GM23338 (cell line): ENCODE results near the gene SCAND1. TPM values are rescaled to one million over a fixed set of nuclear protein-coding genes. Genes with fewer than 3 reads are reported as not detected.

Experiments used
- ATAC-seq: fragments of 200-7000 bp; cut with Tn5 transposase; 3 replicates; pipeline ENCODE4 v1.9.1; 2020
- DNase-seq: peaks from one replicate; pipeline ENCODE4 v3.0.0-alpha.2; 2015; ENCODE audit warnings: low spot score
- H2AFZ ChIP-seq: fragments of 200-600 bp; sonication (generic); 2 replicates; pipeline ENCODE4 v1.8.0; 2016; ENCODE audit warnings: antibody characterized with exemption, mild to moderate bottlenecking, moderate library complexity
- H3F3A ChIP-seq: fragments of 200-600 bp; sonication (generic); replicated peaks from 2 replicates; pipeline ENCODE4 v1.8.0; 2017; ENCODE audit warnings: antibody characterized with exemption, mixed run types, low read depth
- H3K27ac ChIP-seq: fragments of 200-600 bp; sonication (generic); 2 replicates; pipeline ENCODE4 v1.6.1; 2016; ENCODE audit warnings: low read depth
- H3K27me3 ChIP-seq: fragments of 200-600 bp; sonication (generic); 2 replicates; pipeline ENCODE4 v1.8.0; 2016; ENCODE audit warnings: mild to moderate bottlenecking, mixed run types, moderate library complexity; ENCODE audit not compliant: insufficient read depth
- H3K36me3 ChIP-seq: fragments of 200-600 bp; sonication (generic); 2 replicates; pipeline ENCODE4 v1.8.0; 2016; ENCODE audit warnings: mild to moderate bottlenecking; ENCODE audit not compliant: insufficient read depth
- H3K4me1 ChIP-seq: fragments of 200-600 bp; sonication (generic); 2 replicates; pipeline ENCODE4 v1.8.0; 2016; ENCODE audit warnings: mild to moderate bottlenecking, moderate library complexity; ENCODE audit not compliant: insufficient read depth
- H3K4me2 ChIP-seq: fragments of 200-600 bp; sonication (generic); 2 replicates; pipeline ENCODE4 v1.7.1; 2017; ENCODE audit warnings: mixed run types
- H3K4me3 ChIP-seq: fragments of 200-600 bp; sonication (generic); 2 replicates; pipeline ENCODE4 v1.6.1; 2016; ENCODE audit warnings: mixed run types
- H3K79me2 ChIP-seq: fragments of 200-600 bp; sonication (generic); replicated peaks from 2 replicates; pipeline ENCODE4 v1.8.0; 2017; ENCODE audit warnings: mild to moderate bottlenecking; ENCODE audit not compliant: insufficient read depth
- H3K9me2 ChIP-seq: fragments of 200-600 bp; sonication (generic); 2 replicates; pipeline ENCODE4 v1.8.0; 2017; ENCODE audit not compliant: insufficient read depth
- H4K20me1 ChIP-seq: fragments of 200-600 bp; sonication (generic); replicated peaks from 2 replicates; pipeline ENCODE4 v1.8.0; 2017; ENCODE audit warnings: mild to moderate bottlenecking; ENCODE audit not compliant: insufficient read depth
- H3K27ac Mint-ChIP-seq: 2 replicates; pipeline ENCODE4 v1.8.0; 2020; ENCODE audit warnings: inconsistent platforms, mild to moderate bottlenecking, moderate library complexity, mixed read lengths
- H3K27me3 Mint-ChIP-seq: 3 replicates; pipeline ENCODE4 v1.8.0; 2022; ENCODE audit warnings: low read depth, mild to moderate bottlenecking, moderate library complexity, mixed read lengths, inconsistent platforms; ENCODE audit not compliant: insufficient read depth, poor library complexity
- H3K36me3 Mint-ChIP-seq: 3 replicates; pipeline ENCODE4 v1.8.0; 2021; ENCODE audit warnings: low read depth, mild to moderate bottlenecking, inconsistent platforms, moderate library complexity, mixed read lengths
- H3K4me1 Mint-ChIP-seq: 3 replicates; pipeline ENCODE4 v1.8.0; 2020; ENCODE audit warnings: mild to moderate bottlenecking, inconsistent platforms, mixed read lengths
- H3K4me3 Mint-ChIP-seq: 3 replicates; pipeline ENCODE4 v1.8.0; 2021; ENCODE audit warnings: moderate library complexity, mild to moderate bottlenecking, inconsistent platforms, mixed read lengths
- H3K9me3 Mint-ChIP-seq: 3 replicates; pipeline ENCODE4 v1.8.0; 2020; ENCODE audit warnings: moderate library complexity, mild to moderate bottlenecking, inconsistent platforms, mixed read lengths
- CTCF ChIP-seq, 2 experiments: fragments of 200-600 bp in 1 of 2; sonication (generic) in 1 of 2; conservative IDR thresholded peaks; 2 replicates each; pipeline versions ENCODE4 v1.5.1 to v1.6.1; 2016 to 2017; ENCODE audit warnings: antibody characterized with exemption in 2 of 2, low read depth in 2 of 2, mild to moderate bottlenecking in 2 of 2, moderate library complexity in 1 of 2
- EZH2 ChIP-seq: fragments of 200-600 bp; sonication (generic); IDR thresholded peaks from one replicate; pipeline ENCODE4 v1.8.0; 2017; ENCODE audit warnings: antibody characterized with exemption, mild to moderate bottlenecking, low read depth; ENCODE audit not compliant: unreplicated experiment
- EZH2phosphoT487 ChIP-seq: fragments of 200-600 bp; sonication (generic); IDR thresholded peaks from one replicate; pipeline ENCODE4 v1.8.1; 2018; ENCODE audit warnings: antibody characterized with exemption; ENCODE audit not compliant: unreplicated experiment
- JUNB ChIP-seq: IDR thresholded peaks from one replicate; pipeline ENCODE4 v1.6.1; 2016; ENCODE audit warnings: antibody characterized with exemption; ENCODE audit not compliant: unreplicated experiment
- NANOG ChIP-seq: IDR thresholded peaks from 2 replicates; pipeline ENCODE4 v1.6.1; 2016; ENCODE audit warnings: antibody characterized with exemption, borderline replicate concordance
- POLR2AphosphoS5 ChIP-seq: IDR thresholded peaks from 2 replicates; pipeline ENCODE4 v1.6.1; 2016; ENCODE audit warnings: antibody characterized with exemption, low read depth
- STAT1 ChIP-seq: IDR thresholded peaks from one replicate; pipeline ENCODE4 v1.6.1; 2016; ENCODE audit warnings: antibody characterized with exemption; ENCODE audit not compliant: unreplicated experiment
- ZNF114 ChIP-seq: fragments of 250-450 bp; sonication (Bioruptor Pico); IDR thresholded peaks from 2 replicates; pipeline ENCODE4 v1.5.0; 2020; ENCODE audit warnings: mild to moderate bottlenecking, moderate library complexity
- ZNF331 ChIP-seq: fragments of 250-450 bp; sonication (Bioruptor Pico); IDR thresholded peaks from 2 replicates; pipeline ENCODE4 v1.5.0; 2020; ENCODE audit warnings: low read depth, mild to moderate bottlenecking, moderate library complexity
- polyA plus RNA-seq: library from polyadenylated mRNA; unstranded; fragments of >200 nt; fragmentation: Nextera tagmentation; extraction: Ambion mirVana; gene quantifications from 2 replicates; pipeline ENCODE4 v1.2.1, GENCODE V29; 2016
- total RNA-seq: library from RNA; depleted of rRNA; stranded (reverse); fragments of >200 nt; shearing (Covaris generic); gene quantifications from 2 replicates; pipeline ENCODE4 v1.2.3, GENCODE V29; 2014
- TF ChIP-seq, protein P1 (sequence below): IDR thresholded peaks from 2 replicates; pipeline ENCODE4 v1.6.1; 2016; ENCODE audit warnings: antibody characterized with exemption
- TF ChIP-seq, protein P2 (sequence below): fragments of 250-450 bp; sonication (Bioruptor Pico); IDR thresholded peaks from 2 replicates; pipeline ENCODE4 v1.5.0; 2020; ENCODE audit warnings: mild to moderate bottlenecking, moderate library complexity
- TF ChIP-seq, protein P3 (sequence below): IDR thresholded peaks from one replicate; pipeline ENCODE4 v1.6.1; 2018; ENCODE audit warnings: antibody characterized with exemption; ENCODE audit not compliant: unreplicated experiment

SCAND1 gene
- total and polyA plus RNA-seq, 2 experiments from 2014 or later = 118 to 245 TPM

DNA sequence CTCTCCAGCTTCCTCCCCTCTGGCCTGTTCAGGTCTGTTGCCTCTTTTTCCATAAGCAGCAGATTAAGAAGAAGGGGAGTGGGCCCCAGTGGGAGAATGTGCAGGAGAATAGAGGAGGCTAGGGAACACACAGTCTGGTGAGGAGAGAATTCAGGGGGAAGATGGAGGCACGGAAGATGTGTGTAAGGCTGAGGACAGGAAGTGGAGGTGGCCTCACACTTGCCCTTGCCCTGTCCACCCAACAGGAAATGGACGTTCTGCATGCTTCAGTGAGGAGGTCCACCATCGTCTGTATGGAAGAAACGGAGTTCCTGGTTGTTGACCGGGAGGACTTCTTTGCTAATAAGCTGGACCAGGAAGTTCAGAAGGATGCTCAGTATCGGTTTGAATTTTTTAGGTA is 30.1 kb upstream of the SCAND1 start:
- Histone ChIP-seq H3K27me3 (no peaks in the 10 kb centered on the region), H3K4me3 (no peak overlapping the region), H2AFZ (no peak overlapping the region), H3K79me2 (no peaks in the 10 kb centered on the region), H3K4me1 (no peaks in the 10 kb centered on the region), H3F3A (no peaks in the 10 kb centered on the region), H4K20me1 (no peaks in the 10 kb centered on the region), H3K9me2 (no peaks in the 10 kb centered on the region), H3K4me2 (no peak overlapping the region), H3K27ac (no peak overlapping the region), H3K36me3 (no peaks in the 10 kb centered on the region)
- H3K4me3 Mint-ChIP-seq = no peak overlapping the region
- H3K9me3 Mint-ChIP-seq = no peaks in the 10 kb centered on the region; the same call in 2 of the 3 replicates
- no peaks in the 10 kb centered on the region; the same call in 1 of the 3 replicates for H3K4me1 Mint-ChIP-seq
- H3K27ac Mint-ChIP-seq = no peak overlapping the region
- H3K27me3 Mint-ChIP-seq = peaks cover 2% of the 10 kb centered on the region
- H3K36me3 Mint-ChIP-seq = no peaks in the 10 kb centered on the region
- TF ChIP-seq, protein P1, sequence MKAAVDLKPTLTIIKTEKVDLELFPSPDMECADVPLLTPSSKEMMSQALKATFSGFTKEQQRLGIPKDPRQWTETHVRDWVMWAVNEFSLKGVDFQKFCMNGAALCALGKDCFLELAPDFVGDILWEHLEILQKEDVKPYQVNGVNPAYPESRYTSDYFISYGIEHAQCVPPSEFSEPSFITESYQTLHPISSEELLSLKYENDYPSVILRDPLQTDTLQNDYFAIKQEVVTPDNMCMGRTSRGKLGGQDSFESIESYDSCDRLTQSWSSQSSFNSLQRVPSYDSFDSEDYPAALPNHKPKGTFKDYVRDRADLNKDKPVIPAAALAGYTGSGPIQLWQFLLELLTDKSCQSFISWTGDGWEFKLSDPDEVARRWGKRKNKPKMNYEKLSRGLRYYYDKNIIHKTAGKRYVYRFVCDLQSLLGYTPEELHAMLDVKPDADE = no peak
- TF ChIP-seq ZNF114 (CRISPR knock-in tag) = no peak
- TF ChIP-seq, protein P2, sequence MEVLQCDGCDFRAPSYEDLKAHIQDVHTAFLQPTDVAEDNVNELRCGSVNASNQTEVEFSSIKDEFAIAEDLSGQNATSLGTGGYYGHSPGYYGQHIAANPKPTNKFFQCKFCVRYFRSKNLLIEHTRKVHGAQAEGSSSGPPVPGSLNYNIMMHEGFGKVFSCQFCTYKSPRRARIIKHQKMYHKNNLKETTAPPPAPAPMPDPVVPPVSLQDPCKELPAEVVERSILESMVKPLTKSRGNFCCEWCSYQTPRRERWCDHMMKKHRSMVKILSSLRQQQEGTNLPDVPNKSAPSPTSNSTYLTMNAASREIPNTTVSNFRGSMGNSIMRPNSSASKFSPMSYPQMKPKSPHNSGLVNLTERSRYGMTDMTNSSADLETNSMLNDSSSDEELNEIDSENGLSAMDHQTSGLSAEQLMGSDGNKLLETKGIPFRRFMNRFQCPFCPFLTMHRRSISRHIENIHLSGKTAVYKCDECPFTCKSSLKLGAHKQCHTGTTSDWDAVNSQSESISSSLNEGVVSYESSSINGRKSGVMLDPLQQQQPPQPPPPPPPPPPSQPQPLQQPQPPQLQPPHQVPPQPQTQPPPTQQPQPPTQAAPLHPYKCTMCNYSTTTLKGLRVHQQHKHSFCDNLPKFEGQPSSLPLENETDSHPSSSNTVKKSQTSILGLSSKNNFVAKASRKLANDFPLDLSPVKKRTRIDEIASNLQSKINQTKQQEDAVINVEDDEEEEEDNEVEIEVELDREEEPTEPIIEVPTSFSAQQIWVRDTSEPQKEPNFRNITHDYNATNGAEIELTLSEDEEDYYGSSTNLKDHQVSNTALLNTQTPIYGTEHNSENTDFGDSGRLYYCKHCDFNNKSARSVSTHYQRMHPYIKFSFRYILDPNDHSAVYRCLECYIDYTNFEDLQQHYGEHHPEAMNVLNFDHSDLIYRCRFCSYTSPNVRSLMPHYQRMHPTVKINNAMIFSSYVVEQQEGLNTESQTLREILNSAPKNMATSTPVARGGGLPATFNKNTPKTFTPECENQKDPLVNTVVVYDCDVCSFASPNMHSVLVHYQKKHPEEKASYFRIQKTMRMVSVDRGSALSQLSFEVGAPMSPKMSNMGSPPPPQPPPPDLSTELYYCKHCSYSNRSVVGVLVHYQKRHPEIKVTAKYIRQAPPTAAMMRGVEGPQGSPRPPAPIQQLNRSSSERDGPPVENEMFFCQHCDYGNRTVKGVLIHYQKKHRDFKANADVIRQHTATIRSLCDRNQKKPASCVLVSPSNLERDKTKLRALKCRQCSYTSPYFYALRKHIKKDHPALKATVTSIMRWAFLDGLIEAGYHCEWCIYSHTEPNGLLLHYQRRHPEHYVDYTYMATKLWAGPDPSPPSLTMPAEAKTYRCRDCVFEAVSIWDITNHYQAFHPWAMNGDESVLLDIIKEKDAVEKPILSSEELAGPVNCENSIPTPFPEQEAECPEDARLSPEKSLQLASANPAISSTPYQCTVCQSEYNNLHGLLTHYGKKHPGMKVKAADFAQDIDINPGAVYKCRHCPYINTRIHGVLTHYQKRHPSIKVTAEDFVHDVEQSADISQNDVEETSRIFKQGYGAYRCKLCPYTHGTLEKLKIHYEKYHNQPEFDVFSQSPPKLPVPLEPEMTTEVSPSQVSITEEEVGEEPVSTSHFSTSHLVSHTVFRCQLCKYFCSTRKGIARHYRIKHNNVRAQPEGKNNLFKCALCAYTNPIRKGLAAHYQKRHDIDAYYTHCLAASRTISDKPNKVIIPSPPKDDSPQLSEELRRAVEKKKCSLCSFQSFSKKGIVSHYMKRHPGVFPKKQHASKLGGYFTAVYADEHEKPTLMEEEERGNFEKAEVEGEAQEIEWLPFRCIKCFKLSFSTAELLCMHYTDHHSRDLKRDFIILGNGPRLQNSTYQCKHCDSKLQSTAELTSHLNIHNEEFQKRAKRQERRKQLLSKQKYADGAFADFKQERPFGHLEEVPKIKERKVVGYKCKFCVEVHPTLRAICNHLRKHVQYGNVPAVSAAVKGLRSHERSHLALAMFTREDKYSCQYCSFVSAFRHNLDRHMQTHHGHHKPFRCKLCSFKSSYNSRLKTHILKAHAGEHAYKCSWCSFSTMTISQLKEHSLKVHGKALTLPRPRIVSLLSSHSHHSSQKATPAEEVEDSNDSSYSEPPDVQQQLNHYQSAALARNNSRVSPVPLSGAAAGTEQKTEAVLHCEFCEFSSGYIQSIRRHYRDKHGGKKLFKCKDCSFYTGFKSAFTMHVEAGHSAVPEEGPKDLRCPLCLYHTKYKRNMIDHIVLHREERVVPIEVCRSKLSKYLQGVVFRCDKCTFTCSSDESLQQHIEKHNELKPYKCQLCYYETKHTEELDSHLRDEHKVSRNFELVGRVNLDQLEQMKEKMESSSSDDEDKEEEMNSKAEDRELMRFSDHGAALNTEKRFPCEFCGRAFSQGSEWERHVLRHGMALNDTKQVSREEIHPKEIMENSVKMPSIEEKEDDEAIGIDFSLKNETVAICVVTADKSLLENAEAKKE (CRISPR knock-in tag) = no peak
- no peak for TF ChIP-seq EZH2phosphoT487
- TF ChIP-seq, protein P3, sequence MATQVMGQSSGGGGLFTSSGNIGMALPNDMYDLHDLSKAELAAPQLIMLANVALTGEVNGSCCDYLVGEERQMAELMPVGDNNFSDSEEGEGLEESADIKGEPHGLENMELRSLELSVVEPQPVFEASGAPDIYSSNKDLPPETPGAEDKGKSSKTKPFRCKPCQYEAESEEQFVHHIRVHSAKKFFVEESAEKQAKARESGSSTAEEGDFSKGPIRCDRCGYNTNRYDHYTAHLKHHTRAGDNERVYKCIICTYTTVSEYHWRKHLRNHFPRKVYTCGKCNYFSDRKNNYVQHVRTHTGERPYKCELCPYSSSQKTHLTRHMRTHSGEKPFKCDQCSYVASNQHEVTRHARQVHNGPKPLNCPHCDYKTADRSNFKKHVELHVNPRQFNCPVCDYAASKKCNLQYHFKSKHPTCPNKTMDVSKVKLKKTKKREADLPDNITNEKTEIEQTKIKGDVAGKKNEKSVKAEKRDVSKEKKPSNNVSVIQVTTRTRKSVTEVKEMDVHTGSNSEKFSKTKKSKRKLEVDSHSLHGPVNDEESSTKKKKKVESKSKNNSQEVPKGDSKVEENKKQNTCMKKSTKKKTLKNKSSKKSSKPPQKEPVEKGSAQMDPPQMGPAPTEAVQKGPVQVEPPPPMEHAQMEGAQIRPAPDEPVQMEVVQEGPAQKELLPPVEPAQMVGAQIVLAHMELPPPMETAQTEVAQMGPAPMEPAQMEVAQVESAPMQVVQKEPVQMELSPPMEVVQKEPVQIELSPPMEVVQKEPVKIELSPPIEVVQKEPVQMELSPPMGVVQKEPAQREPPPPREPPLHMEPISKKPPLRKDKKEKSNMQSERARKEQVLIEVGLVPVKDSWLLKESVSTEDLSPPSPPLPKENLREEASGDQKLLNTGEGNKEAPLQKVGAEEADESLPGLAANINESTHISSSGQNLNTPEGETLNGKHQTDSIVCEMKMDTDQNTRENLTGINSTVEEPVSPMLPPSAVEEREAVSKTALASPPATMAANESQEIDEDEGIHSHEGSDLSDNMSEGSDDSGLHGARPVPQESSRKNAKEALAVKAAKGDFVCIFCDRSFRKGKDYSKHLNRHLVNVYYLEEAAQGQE = no peak
- TF ChIP-seq CTCF (conservative IDR thresholded peaks at IDR 0.05; ENCODE audit: low read depth in 2 of 2) = no peak
- TF ChIP-seq ZNF331 (CRISPR knock-in tag) = no peak
- no peak for TF ChIP-seq EZH2
- no peak for TF ChIP-seq NANOG
- TF ChIP-seq JUNB = no peak
- no peak for TF ChIP-seq POLR2AphosphoS5
- TF ChIP-seq STAT1 = no peak
- ATAC-seq = no peak
- DNase-seq = no peak
